ENCODE results near the gene FAM107B. TPM values are rescaled to one million over a fixed set of nuclear protein-coding genes. Genes with fewer than 3 reads are reported as not detected.

FAM107B gene
- total RNA-seq, 1 donor from 2014 or later: 220 TPM

DNA sequence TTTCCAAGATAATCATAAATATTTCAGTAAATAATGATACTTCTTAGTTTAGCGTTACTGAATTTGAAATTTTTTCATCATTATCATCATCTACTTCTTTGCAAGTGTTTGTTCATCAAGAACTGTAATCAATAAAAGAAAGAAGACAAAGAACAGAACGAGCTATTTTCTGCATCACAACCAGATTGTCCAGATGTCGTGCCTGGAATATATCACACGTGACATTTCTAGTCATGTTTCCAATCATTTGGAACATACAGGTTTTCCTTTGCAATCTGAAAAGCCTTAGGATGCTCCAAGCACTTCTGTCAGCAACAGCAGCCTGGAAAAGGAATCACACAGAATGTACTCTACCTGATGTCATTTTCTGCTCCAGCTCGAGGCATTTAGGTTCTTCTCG lies 107.4 kb downstream of the FAM107B start:
- intact Hi-C loops (cut with micrococcal nuclease): no loop called here

DNA sequence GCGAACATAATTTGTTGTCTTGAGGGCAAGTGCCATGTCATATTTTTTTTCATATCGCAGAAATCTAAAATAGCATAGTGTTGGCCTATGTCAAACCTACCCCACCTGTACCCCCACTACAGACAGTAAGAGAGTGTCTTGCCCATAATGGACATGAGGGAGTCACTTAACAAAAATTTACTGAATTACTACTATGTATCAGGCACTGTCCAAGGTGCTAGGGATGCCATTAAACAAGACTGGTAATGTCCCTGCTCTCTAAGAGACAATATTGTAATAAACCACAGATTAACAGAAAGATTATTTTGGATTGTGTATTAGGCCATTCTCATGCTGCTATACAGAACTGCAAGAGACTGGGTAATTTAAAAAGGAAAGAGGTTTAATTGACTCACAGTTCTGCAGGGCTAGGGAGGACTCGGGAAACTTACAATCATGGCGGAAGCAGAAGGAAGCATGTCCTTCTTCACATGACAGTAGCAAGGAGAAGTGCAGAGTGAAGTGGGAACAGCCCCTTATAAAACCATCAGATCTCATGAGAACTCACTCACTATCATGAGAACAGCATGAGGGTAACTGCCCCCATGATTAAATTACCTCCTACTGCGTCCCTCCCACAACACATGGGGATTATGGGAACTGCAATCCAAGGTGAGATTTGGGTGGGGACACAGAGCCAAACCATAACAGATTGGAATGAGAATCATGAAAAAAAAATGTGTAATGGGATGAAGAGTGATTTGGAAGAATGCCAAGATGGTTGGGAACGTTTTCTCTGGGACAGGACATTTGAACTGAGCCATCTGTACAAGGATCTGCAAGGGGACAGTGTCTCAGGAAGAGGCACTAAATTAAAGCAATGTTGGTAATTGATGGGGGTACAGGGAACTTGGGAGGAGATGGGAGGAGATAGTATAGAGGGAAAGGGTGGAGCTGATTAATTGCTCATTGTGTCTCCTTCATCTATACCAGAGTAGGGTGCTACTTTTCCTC lies 108.5 kb downstream of the FAM107B start:
- intact Hi-C loops (cut with micrococcal nuclease): loop anchor here (2.0 kb wide), 1 partner anchor 19 kb away; no protein-coding TSS in a partner anchor

DNA sequence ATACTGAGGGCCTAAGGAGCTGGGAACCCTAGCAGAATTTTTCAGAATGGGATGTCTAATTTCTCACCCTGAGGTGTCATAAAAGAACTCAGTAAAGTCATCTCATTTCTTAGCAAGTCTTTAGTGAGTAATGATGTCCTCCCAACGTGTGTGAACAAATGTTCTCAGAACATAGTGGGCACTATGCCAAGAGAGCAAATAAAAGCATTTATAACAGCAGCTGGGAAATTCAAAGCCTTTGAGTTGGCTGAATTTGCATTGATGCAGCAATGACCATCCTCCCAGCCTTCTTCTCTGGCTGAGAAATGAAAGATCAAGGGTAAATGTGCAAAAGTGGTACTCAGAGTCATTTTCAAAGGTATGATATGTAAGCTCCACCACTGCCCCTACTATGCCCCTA lies 109.4 kb downstream of the FAM107B start:
- intact Hi-C loops (cut with micrococcal nuclease): loop anchor here (2.0 kb wide), 1 partner anchor 19 kb away; no protein-coding TSS in a partner anchor

GRCh38 chr10:14664345-14664744 lies 110.4 kb downstream of the FAM107B start:
- intact Hi-C loops (cut with micrococcal nuclease): loop anchor here (2.0 kb wide), 1 partner anchor 20 kb away; no protein-coding TSS in a partner anchor

DNA sequence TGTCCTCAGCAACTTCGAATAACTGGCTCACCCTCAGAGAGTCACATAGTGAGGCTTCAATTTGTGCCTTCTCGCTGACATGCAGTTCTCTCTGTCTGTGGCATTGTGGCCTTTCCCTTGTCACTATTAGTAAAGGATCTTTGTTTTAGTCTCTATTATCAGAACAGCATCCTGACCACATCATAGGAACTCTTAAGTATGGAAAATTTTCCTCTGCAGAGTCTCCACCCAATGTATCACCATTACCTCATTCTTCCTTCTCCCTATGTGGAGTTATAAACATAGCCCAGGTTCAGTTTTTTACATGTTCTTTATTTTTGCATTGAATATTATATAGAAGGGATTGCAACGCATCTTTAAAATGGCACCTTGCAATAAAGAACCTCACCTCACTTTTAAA lies 112.9 kb downstream of the FAM107B start:
- intact Hi-C loops (cut with micrococcal nuclease): no loop called here

DNA sequence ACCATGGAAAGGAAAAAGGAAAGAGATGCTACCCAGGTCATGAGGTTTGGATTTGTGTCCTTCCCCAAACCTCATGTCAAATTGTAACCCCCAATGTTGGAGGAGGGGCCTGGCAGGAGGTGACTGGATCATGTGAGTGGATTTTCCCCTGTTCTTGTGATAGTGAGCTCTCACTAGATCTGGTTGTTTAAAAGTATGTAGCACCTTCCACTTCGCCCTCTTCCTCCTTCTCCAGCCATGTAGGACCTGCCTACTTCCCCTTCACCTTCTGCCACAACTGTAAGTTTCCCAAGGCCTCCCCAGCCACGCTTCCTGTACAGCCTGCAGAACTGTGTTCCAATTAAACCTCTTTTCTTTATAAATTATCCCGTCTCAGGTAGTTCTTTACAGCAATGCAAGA lies 113.9 kb downstream of the FAM107B start:
- intact Hi-C loops (cut with micrococcal nuclease): no loop called here

GRCh38 chr10:14659626-14660196 lies 115.0 kb downstream of the FAM107B start:
- intact Hi-C loops (cut with micrococcal nuclease): loop anchor here (1.0 to 10.0 kb wide), 8 partner anchors 11 to 505 kb away; partner anchors contain the start of genes CDNF, HSPA14, MSANTD7 and NMT2

GRCh38 chr10:14659137-14659536 lies 115.6 kb downstream of the FAM107B start:
- intact Hi-C loops (cut with micrococcal nuclease): loop anchor here (1.0 to 10.0 kb wide), 8 partner anchors 11 to 506 kb away; partner anchors contain the start of genes CDNF, HSPA14, MSANTD7 and NMT2

DNA sequence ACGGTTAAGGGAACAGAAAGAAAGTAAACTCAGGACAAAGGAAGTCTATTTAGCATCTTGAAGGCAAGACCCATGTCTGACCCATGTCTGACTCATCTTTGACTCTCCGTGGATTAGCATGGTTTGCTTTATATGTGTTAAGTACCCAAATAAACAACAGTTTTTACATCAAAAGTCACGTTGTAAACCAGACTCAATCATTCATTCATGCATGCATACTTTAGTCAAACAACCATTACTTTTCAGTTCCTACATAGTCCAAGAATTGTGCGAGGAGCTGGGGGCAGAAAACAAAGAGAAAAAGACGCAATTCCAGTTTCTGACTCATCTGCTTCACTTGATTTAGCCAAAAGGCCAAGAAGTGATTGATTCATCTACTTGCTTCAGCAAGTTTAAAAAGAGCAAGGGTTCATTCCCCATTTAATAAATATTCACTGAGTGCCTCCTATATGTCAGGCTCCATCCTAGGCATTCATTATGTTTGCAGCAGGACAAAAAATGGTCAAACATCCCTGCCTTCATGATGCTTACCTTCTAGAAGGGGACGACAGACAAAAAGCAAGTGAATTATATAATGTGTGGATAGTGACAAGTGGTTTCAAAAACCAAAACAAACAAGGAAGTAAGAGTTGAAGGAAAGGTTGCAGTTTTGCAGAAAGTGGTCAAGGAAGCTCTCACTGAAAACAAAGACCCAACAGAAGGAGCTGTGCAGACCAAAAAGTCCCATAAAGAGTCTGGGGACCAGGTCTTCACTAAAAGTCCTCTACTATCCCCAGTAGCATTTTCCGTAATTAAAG lies 116.2 kb downstream of the FAM107B start:
- intact Hi-C loops (cut with micrococcal nuclease): loop anchor here (1.0 to 10.0 kb wide), 8 partner anchors 10 to 506 kb away; partner anchors contain the start of genes CDNF, HSPA14, MSANTD7 and NMT2

GRCh38 chr10:14656052-14656730 lies 118.5 kb downstream of the FAM107B start:
- intact Hi-C loops (cut with micrococcal nuclease): loop anchor here (5.0 to 10.0 kb wide), 2 partner anchors 66 to 509 kb away; partner anchors contain the start of gene NMT2

- intact Hi-C loops (cut with micrococcal nuclease): loop anchor here (5.0 to 10.0 kb wide), 2 partner anchors 67 to 510 kb away; partner anchors contain the start of gene NMT2
Measured at GRCh38 chr10:14654821-14655382, 119.8 kb downstream of the FAM107B start.

- intact Hi-C loops (cut with micrococcal nuclease): loop anchor here (10.0 kb wide), 1 partner anchor 511 kb away; the partner anchor contains the start of gene NMT2
Measured at GRCh38 chr10:14653271-14654161, 121.2 kb downstream of the FAM107B start.

DNA sequence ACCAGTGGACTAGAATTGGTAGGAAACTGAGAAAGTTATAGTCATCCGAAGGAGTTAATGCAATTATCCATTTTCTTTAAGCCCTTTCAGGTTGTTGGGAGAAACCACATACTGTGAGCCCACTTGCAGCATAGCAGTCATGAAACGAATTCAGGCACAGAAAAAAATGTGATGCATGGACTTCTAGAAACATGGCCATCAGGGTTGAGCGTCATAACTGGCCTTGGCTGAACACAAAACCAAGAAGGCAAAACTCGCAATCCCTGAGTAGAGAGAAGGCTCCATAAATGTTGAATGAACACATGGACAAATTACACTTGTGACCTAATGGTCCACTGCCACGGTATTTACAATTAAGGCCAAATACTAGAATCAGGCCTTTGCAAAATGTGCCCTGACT lies 121.9 kb downstream of the FAM107B start:
- intact Hi-C loops (cut with micrococcal nuclease): loop anchor here (1.0 to 10.0 kb wide), 2 partner anchors 36 to 512 kb away; partner anchors contain the start of gene NMT2

DNA sequence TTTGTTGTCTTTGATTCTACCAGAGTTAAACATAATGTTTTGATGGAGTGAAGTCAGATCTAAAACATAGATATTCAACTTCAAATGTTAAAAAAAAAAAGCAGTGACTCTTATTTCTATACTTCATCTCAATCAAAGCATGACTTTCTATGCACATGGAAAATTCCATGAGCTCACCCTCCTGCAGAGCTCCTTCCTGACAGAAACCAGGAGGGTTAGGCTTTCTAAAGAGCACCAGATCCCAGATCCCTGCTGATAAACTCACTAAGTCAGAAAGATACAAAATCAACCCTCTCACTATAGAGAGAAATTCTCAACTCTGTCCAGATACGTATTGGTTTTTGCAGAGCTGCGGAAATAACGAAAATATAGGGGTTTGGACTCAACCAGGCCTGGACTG lies 122.6 kb downstream of the FAM107B start:
- intact Hi-C loops (cut with micrococcal nuclease): loop anchor here (1.0 to 10.0 kb wide), 2 partner anchors 37 to 513 kb away; partner anchors contain the start of gene NMT2

DNA sequence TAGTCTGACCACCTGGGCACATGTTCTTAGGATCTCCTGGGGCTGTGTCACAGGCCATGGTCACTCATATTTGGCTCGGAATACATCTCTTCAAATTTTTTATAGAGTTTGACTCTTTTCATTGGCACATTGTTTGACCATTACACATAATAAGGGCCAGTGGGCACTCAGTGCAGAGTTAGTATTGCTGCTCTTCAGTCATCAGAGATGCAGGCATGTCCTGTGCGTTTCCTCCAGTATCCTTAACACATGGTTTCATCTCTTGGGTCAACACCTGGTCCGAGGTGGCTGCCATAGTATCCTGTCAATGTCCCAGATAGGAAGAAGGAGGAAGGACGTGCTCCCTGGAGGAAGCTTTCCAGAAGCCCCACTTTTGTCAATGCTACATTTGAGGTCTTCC lies 125.0 kb downstream of the FAM107B start:
- intact Hi-C loops (cut with micrococcal nuclease): loop anchor here (2.0 to 10.0 kb wide), 10 partner anchors 89 to 1347 kb away; partner anchors contain the start of genes MEIG1, NMT2, PHYH and RPP38

GRCh38 chr10:14648946-14649345 lies 125.8 kb downstream of the FAM107B start:
- intact Hi-C loops (cut with micrococcal nuclease): loop anchor here (1.0 to 5.0 kb wide), 15 partner anchors 10 to 1347 kb away; partner anchors contain the start of genes CDNF, HSPA14, MEIG1 and MSANTD7

GRCh38 chr10:14648005-14648765 lies 126.5 kb downstream of the FAM107B start:
- intact Hi-C loops (cut with micrococcal nuclease): loop anchor here (1.0 to 5.0 kb wide), 15 partner anchors 11 to 1346 kb away; partner anchors contain the start of genes CDNF, HSPA14, MEIG1 and MSANTD7

Measured in T-helper 1 cell treated with Interleukin-12 subunit alpha and Interleukin-12 subunit beta and Interleukin-4 antibody, amounts not matched to agents 30 ng/mL and 1 ng/mL, for 36 hours (primary cell).